ENCODE results near the gene LGMN.

DNA sequence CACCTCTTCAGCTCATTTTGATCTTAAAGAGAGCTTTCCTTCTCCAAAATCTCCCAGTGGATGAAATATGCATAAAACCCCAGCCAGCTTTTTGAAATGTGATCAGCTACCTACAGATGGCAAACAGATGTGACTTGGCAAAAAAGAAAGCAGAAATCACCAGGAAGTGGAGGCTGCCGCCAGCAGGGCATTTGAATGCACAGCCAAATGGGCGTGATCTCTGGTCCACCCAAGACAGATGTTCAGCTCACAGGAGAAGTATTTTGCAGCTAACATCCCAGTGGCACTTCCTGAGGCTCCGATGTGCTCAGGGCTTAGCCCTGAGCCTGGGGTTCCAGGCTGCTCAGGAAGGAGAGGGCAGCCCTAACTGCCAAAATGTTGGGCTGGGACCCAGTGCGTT, 78.3 kb downstream of the LGMN start:
- TF ChIP-seq EZH2phosphoT487 (IDR thresholded peaks at IDR 0.05; ENCODE audit: insufficient read depth, low read depth) (no peak), EZH2 (IDR thresholded peaks at IDR 0.05; ENCODE audit: insufficient read depth, poor library complexity, severe bottlenecking) (no peak)

All from GM23248 (cell line).